ENCODE measurements around the gene PID1. TPM values are rescaled to one million over a fixed set of nuclear protein-coding genes. Genes with fewer than 3 reads are reported as not detected.
A peak's percentile ranks its signal among the peaks of the same experiment; 100 is the strongest.

The PID1 gene
- total RNA-seq, 1 donor from 2014 or later: 10.7 TPM

- H3K4me2 ChIP-seq (ENCODE audit: low read length): no peak overlapping the region
- peaks cover 4% of the 10 kb centered on the region for H3K4me1 ChIP-seq (ENCODE audit: insufficient read depth, low read length)
- H3K36me3 ChIP-seq (ENCODE audit: insufficient read depth, low read length): no peaks in the 10 kb centered on the region
- no peak overlapping the region for H3K4me3 ChIP-seq (ENCODE audit: insufficient read depth, low read depth, low read length)
- DNase-seq (ENCODE audit: low read depth): peak; percentile 65
- TF ChIP-seq CTCF (IDR thresholded peaks at IDR 0.05; ENCODE audit: insufficient read depth, low read depth, low read length) (no peak), EZH2 (IDR thresholded peaks at IDR 0.05; ENCODE audit: insufficient read depth, low read length) (no peak)
- Mint-ChIP-seq H3K36me3 (ENCODE audit: low read depth, unreplicated experiment) (no peaks in the 10 kb centered on the region), H3K27ac (ENCODE audit: unreplicated experiment) (no peak overlapping the region), H3K27me3 (ENCODE audit: low read depth, unreplicated experiment) (peaks cover 3% of the 10 kb centered on the region), H3K9me3 (ENCODE audit: unreplicated experiment) (no peaks in the 10 kb centered on the region), H3K4me3 (ENCODE audit: unreplicated experiment) (no peak overlapping the region), H3K4me1 (ENCODE audit: low read depth, unreplicated experiment) (no peaks in the 10 kb centered on the region)
- no peak for FAIRE-seq
- no peak overlapping the region for H2AFZ ChIP-seq (ENCODE audit: low read depth, low read length)
- no peaks in the 10 kb centered on the region for H4K20me1 ChIP-seq (ENCODE audit: insufficient read depth, low read length)
- no peak overlapping the region for H3K27ac ChIP-seq (ENCODE audit: low read depth, low read length)
- no peaks in the 10 kb centered on the region for H3K27me3 ChIP-seq (ENCODE audit: insufficient read depth, low read length)
- no peaks in the 10 kb centered on the region for H3K9me3 ChIP-seq (ENCODE audit: insufficient read depth, low read depth, low read length)
- H3K9ac ChIP-seq (ENCODE audit: low read length): peak overlapping the region; percentile 12
- no peaks in the 10 kb centered on the region for H3K79me2 ChIP-seq (ENCODE audit: insufficient read depth, low read length)
Measured at GRCh38 chr2:229313591-229313990, 42.5 kb upstream of the PID1 start.

DNA sequence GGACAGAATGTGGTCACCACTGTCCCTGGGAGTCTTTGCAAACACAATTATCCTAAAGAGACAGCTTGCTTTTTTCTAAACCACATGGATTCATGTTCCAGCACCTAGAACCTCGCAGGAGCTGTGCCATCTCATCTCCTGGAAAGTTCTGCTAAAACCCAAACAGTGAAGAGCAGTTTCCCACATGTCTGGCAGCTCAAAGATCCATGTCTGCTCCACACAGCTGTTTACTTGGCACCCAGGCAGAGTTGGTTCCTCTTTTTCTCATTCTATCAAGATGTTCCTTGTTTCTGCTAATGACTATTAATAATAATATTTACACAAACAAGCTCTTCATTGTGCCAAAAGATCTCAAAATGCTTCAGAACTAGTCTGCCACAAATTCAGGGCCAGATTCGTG is 30.1 kb upstream of the PID1 start:
- FAIRE-seq: no peak
- no peak overlapping the region for H2AFZ ChIP-seq (ENCODE audit: low read depth, low read length)
- H3K27ac ChIP-seq (ENCODE audit: low read depth, low read length): no peak overlapping the region
- Mint-ChIP-seq H3K4me3 (ENCODE audit: unreplicated experiment) (no peak overlapping the region), H3K9me3 (ENCODE audit: unreplicated experiment) (no peaks in the 10 kb centered on the region), H3K27me3 (ENCODE audit: low read depth, unreplicated experiment) (peaks cover 6% of the 10 kb centered on the region), H3K36me3 (ENCODE audit: low read depth, unreplicated experiment) (no peaks in the 10 kb centered on the region), H3K4me1 (ENCODE audit: low read depth, unreplicated experiment) (no peaks in the 10 kb centered on the region), H3K27ac (ENCODE audit: unreplicated experiment) (no peak overlapping the region)
- H4K20me1 ChIP-seq (ENCODE audit: insufficient read depth, low read length): no peaks in the 10 kb centered on the region
- H3K9ac ChIP-seq (ENCODE audit: low read length): no peak overlapping the region
- no peak for TF ChIP-seq EZH2 (IDR thresholded peaks at IDR 0.05; ENCODE audit: insufficient read depth, low read length)
- no peak for TF ChIP-seq CTCF (IDR thresholded peaks at IDR 0.05; ENCODE audit: insufficient read depth, low read depth, low read length)
- H3K4me2 ChIP-seq (ENCODE audit: low read length): no peak overlapping the region
- no peaks in the 10 kb centered on the region for H3K79me2 ChIP-seq (ENCODE audit: insufficient read depth, low read length)
- H3K9me3 ChIP-seq (ENCODE audit: insufficient read depth, low read depth, low read length): no peaks in the 10 kb centered on the region
- H3K27me3 ChIP-seq (ENCODE audit: insufficient read depth, low read length): no peaks in the 10 kb centered on the region
- no peak overlapping the region for H3K4me3 ChIP-seq (ENCODE audit: insufficient read depth, low read depth, low read length)
- H3K4me1 ChIP-seq (ENCODE audit: insufficient read depth, low read length): no peaks in the 10 kb centered on the region
- no peaks in the 10 kb centered on the region for H3K36me3 ChIP-seq (ENCODE audit: insufficient read depth, low read length)
- DNase-seq (ENCODE audit: low read depth): no peak

DNA sequence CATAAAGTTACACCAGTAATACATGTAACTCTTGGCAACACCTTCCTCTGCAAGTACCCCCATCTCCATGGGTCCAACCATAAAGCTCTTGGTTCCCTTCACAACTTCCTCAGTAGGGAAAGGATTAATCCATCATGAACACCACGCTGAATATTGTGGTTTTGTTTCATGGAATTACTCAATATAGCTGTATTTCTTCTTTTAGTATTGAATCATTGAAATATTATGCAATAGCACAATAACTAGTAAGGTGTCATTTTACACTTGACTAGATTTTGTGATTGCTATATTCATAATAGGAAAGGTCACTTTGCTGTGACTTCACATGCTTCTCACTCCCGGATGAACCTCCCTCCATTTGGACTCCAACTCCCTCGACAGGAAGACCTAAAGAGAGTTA is 29.7 kb upstream of the PID1 start:
- H3K4me2 ChIP-seq (ENCODE audit: low read length): no peak overlapping the region
- no peaks in the 10 kb centered on the region for H3K79me2 ChIP-seq (ENCODE audit: insufficient read depth, low read length)
- no peak overlapping the region for H3K4me3 ChIP-seq (ENCODE audit: insufficient read depth, low read depth, low read length)
- H3K9ac ChIP-seq (ENCODE audit: low read length): no peak overlapping the region
- Mint-ChIP-seq H3K4me1 (ENCODE audit: low read depth, unreplicated experiment) (no peaks in the 10 kb centered on the region), H3K27ac (ENCODE audit: unreplicated experiment) (no peak overlapping the region), H3K4me3 (ENCODE audit: unreplicated experiment) (no peak overlapping the region), H3K27me3 (ENCODE audit: low read depth, unreplicated experiment) (peaks cover 6% of the 10 kb centered on the region), H3K9me3 (ENCODE audit: unreplicated experiment) (no peaks in the 10 kb centered on the region), H3K36me3 (ENCODE audit: low read depth, unreplicated experiment) (no peaks in the 10 kb centered on the region)
- no peak for TF ChIP-seq EZH2 (IDR thresholded peaks at IDR 0.05; ENCODE audit: insufficient read depth, low read length)
- no peak for TF ChIP-seq CTCF (IDR thresholded peaks at IDR 0.05; ENCODE audit: insufficient read depth, low read depth, low read length)
- no peaks in the 10 kb centered on the region for H3K9me3 ChIP-seq (ENCODE audit: insufficient read depth, low read depth, low read length)
- no peaks in the 10 kb centered on the region for H3K36me3 ChIP-seq (ENCODE audit: insufficient read depth, low read length)
- no peaks in the 10 kb centered on the region for H3K27me3 ChIP-seq (ENCODE audit: insufficient read depth, low read length)
- no peaks in the 10 kb centered on the region for H4K20me1 ChIP-seq (ENCODE audit: insufficient read depth, low read length)
- DNase-seq (ENCODE audit: low read depth): peak; percentile 36
- H3K27ac ChIP-seq (ENCODE audit: low read depth, low read length): no peak overlapping the region
- no peak overlapping the region for H2AFZ ChIP-seq (ENCODE audit: low read depth, low read length)
- no peak for FAIRE-seq
- H3K4me1 ChIP-seq (ENCODE audit: insufficient read depth, low read length): no peaks in the 10 kb centered on the region
